Measurements from ENCODE around the gene RALGAPA1.

Gene RALGAPA1

DNA sequence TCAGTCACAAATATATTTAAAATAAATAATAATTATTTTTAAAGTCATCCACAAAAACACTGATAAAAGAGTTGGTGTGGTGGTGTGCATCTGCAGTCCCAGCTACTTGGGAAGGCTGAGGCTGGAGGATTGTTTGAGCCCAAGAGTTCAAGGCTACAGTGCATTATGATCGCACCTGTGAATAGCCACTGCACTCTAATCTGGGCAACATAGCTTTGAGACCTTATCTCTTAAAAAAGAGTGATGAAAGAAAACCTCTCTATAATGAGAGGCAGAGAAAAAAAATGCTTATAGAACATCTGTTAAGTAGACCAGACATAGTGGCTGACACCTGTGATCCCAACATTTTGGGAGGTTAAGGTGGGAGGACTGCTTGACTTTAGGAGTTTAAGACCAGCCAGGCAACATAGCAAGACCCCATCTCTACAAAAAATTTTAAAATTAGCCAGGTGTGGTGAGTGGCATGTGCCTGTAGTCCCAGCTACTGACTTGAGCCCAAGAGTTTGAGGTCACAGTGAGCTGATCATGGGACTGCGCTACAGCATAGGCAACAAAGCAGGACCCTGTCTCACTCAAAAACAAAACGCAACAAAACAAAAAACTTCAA is 50.5 kb downstream of the RALGAPA1 start:
- Histone ChIP-seq H3K36me3 (ENCODE audit: control insufficient read depth, insufficient read depth, low read length) (peaks cover 2% of the 10 kb centered on the region; the same call in 1 of the 2 replicates), H3K4me3 (replicated peaks; ENCODE audit: low read depth, low read length) (no peak overlapping the region), H3K27me3 (replicated peaks; ENCODE audit: control insufficient read depth, insufficient read depth, low read length) (no peaks in the 10 kb centered on the region)
- DNase-seq (ENCODE audit: extremely low read depth, insufficient read length), result no peak
- TF ChIP-seq CTCF (IDR thresholded peaks at IDR 0.05; ENCODE audit: insufficient read depth, low read length, poor library complexity, severe bottlenecking), result no peak

- no peak for TF ChIP-seq CTCF (IDR thresholded peaks at IDR 0.05; ENCODE audit: insufficient read depth, low read length, poor library complexity, severe bottlenecking)
- no peak for DNase-seq (ENCODE audit: extremely low read depth, insufficient read length)
- Histone ChIP-seq H3K4me3 (replicated peaks; ENCODE audit: low read depth, low read length) (no peak overlapping the region), H3K27me3 (replicated peaks; ENCODE audit: control insufficient read depth, insufficient read depth, low read length) (no peaks in the 10 kb centered on the region), H3K36me3 (ENCODE audit: control insufficient read depth, insufficient read depth, low read length) (peaks cover 2% of the 10 kb centered on the region)
These were observed 54.4 kb downstream of the RALGAPA1 start for GRCh38 chr14:35754671-35755070.

- Histone ChIP-seq H3K27me3 (replicated peaks; ENCODE audit: control insufficient read depth, insufficient read depth, low read length) (no peaks in the 10 kb centered on the region), H3K4me3 (replicated peaks; ENCODE audit: low read depth, low read length) (no peak overlapping the region), H3K36me3 (ENCODE audit: control insufficient read depth, insufficient read depth, low read length) (peaks cover 2% of the 10 kb centered on the region)
- TF ChIP-seq CTCF (IDR thresholded peaks at IDR 0.05; ENCODE audit: insufficient read depth, low read length, poor library complexity, severe bottlenecking), result no peak
- DNase-seq (ENCODE audit: extremely low read depth, insufficient read length), result no peak
These were observed 56.7 kb downstream of the RALGAPA1 start for GRCh38 chr14:35752380-35752779.

GRCh38 chr14:35750202-35750904 is 58.7 kb downstream of the RALGAPA1 start:
- no peaks in the 10 kb centered on the region for H3K27me3 ChIP-seq (replicated peaks; ENCODE audit: control insufficient read depth, insufficient read depth, low read length)
- no peak for TF ChIP-seq CTCF (IDR thresholded peaks at IDR 0.05; ENCODE audit: insufficient read depth, low read length, poor library complexity, severe bottlenecking)

GRCh38 chr14:35747379-35747778 is 61.7 kb downstream of the RALGAPA1 start:
- Histone ChIP-seq H3K36me3 (ENCODE audit: control insufficient read depth, insufficient read depth, low read length) (no peaks in the 10 kb centered on the region), H3K27me3 (replicated peaks; ENCODE audit: control insufficient read depth, insufficient read depth, low read length) (no peaks in the 10 kb centered on the region), H3K4me3 (replicated peaks; ENCODE audit: low read depth, low read length) (no peak overlapping the region)
- no peak for DNase-seq (ENCODE audit: extremely low read depth, insufficient read length)
- TF ChIP-seq CTCF (IDR thresholded peaks at IDR 0.05; ENCODE audit: insufficient read depth, low read length, poor library complexity, severe bottlenecking), result no peak

More at GRCh38 chr14:35750202-35750904, 58.7 kb downstream of the RALGAPA1 start:
- Histone ChIP-seq H3K36me3 (ENCODE audit: control insufficient read depth, insufficient read depth, low read length) (peaks cover 2% of the 10 kb centered on the region), H3K4me3 (replicated peaks; ENCODE audit: low read depth, low read length) (no peak overlapping the region)
- DNase-seq (ENCODE audit: extremely low read depth, insufficient read length), result no peak

Measured in GM06990 (cell line).